Fibroblast of the aortic adventitia (primary cell): Measurements from ENCODE around the gene ARL16. TPM values are rescaled to one million over a fixed set of nuclear protein-coding genes. Genes with fewer than 3 reads are reported as not detected.

Experiments used
- DNase-seq: peaks from one replicate; pipeline ENCODE4 v3.0.0-alpha.2; 2010; ENCODE audit warnings: low read depth
- H3K4me3 ChIP-seq: 2 replicates; pipeline ENCODE4 v1.5.1; 2011; ENCODE audit warnings: low read depth, mild to moderate bottlenecking, control low read depth, low read length, moderate library complexity
- CTCF ChIP-seq: IDR thresholded peaks from 2 replicates; pipeline ENCODE4 v1.5.1; 2011; ENCODE audit warnings: mild to moderate bottlenecking, low read length, control low read depth, inconsistent platforms; ENCODE audit not compliant: insufficient read depth
- total RNA-seq: library from RNA; depleted of rRNA; stranded (reverse); fragments of >200 nt; gene quantifications from 2 replicates; pipeline ENCODE4 v1.2.3, GENCODE V29; 2012; ENCODE audit warnings: low replicate concordance

ARL16 gene
- total RNA-seq, 1 donor, result 26.4 TPM

GRCh38 chr17:81651692-81652091, 31.9 kb downstream of the ARL16 start:
- no peak overlapping the region for H3K4me3 ChIP-seq
- no peak for TF ChIP-seq CTCF
- DNase-seq, result peak; percentile 88

- H3K4me3 ChIP-seq, result no peak overlapping the region
- no peak for TF ChIP-seq CTCF
- DNase-seq, result no peak
These were observed 32.6 kb downstream of the ARL16 start for GRCh38 chr17:81650951-81651350.

GRCh38 chr17:81648707-81649085, 34.9 kb downstream of the ARL16 start:
- no peak for DNase-seq

GRCh38 chr17:81648013-81648706, 35.4 kb downstream of the ARL16 start:
- DNase-seq, result no peak
- no peak overlapping the region for H3K4me3 ChIP-seq
- TF ChIP-seq CTCF, result no peak

More at GRCh38 chr17:81648707-81649085, 34.9 kb downstream of the ARL16 start:
- no peak overlapping the region for H3K4me3 ChIP-seq
- TF ChIP-seq CTCF, result no peak

GRCh38 chr17:81647640-81648012, 36.0 kb downstream of the ARL16 start:
- H3K4me3 ChIP-seq, result no peak overlapping the region
- DNase-seq, result no peak
- TF ChIP-seq CTCF, result no peak

GRCh38 chr17:81646869-81647600, 36.6 kb downstream of the ARL16 start:
- no peak for TF ChIP-seq CTCF
- H3K4me3 ChIP-seq, result no peak overlapping the region
- no peak for DNase-seq
